GM21423 (cell line): ENCODE data around the gene GFM1.
"Not testable (repeated sequence)": the region's sequence is repeated elsewhere in the genome, so short reads cannot be mapped to it uniquely, and the experiment has no call there.

Experiments
- ATAC-seq: cut with Tn5 transposase; IDR thresholded peaks from one replicate; pipeline ENCODE4 v1.9.1; 2021; ENCODE audit warnings: mild to moderate bottlenecking, moderate library complexity; ENCODE audit not compliant: unreplicated experiment

GFM1 gene

GRCh38 chr3:158672215-158673176 is 28.2 kb downstream of the GFM1 start, which contains the start of gene LXN:
Gene LXN, minus strand, starts transcription at chr3:158672648. Its CDS starts 170 bp downstream, at chr3:158672478.
- peak; percentile 99 for ATAC-seq

- ATAC-seq = no peak
These were observed 34.4 kb downstream of the GFM1 start for GRCh38 chr3:158678687-158679086.

GRCh38 chr3:158679547-158680000 is 35.2 kb downstream of the GFM1 start:
- no peak for ATAC-seq

- no peak for ATAC-seq
These were observed 36.5 kb downstream of the GFM1 start for GRCh38 chr3:158680861-158681260.

GRCh38 chr3:158683230-158683962 is 39.1 kb downstream of the GFM1 start:
- ATAC-seq = no peak

GRCh38 chr3:158685159-158685558 is 40.8 kb downstream of the GFM1 start:
- ATAC-seq = no peak

GRCh38 chr3:158693866-158694456 is 49.6 kb downstream of the GFM1 start:
- ATAC-seq = not testable (repeated sequence)

GRCh38 chr3:158696618-158697017 is 52.3 kb downstream of the GFM1 start:
- ATAC-seq = no peak

GRCh38 chr3:158700559-158700958 is 56.2 kb downstream of the GFM1 start:
- no peak for ATAC-seq

- ATAC-seq = no peak
These were observed 57.2 kb downstream of the GFM1 start for GRCh38 chr3:158701420-158702065.

- no peak for ATAC-seq
These were observed 58.6 kb downstream of the GFM1 start for GRCh38 chr3:158702815-158703481.

- no peak for ATAC-seq
These were observed 59.2 kb downstream of the GFM1 start for GRCh38 chr3:158703566-158703965.

- no peak for ATAC-seq
These were observed 65.3 kb downstream of the GFM1 start for GRCh38 chr3:158709666-158710083.

GRCh38 chr3:158710601-158711000 is 66.3 kb downstream of the GFM1 start:
- ATAC-seq = no peak

- ATAC-seq = no peak
These were observed 67.6 kb downstream of the GFM1 start for GRCh38 chr3:158711886-158712285.

GRCh38 chr3:158712443-158712842 is 68.1 kb downstream of the GFM1 start:
- ATAC-seq = no peak

GRCh38 chr3:158713094-158713499 is 68.8 kb downstream of the GFM1 start:
- no peak for ATAC-seq

- ATAC-seq = no peak
These were observed 73.2 kb downstream of the GFM1 start for GRCh38 chr3:158717576-158717975.

GRCh38 chr3:158718490-158719170 is 74.3 kb downstream of the GFM1 start:
- ATAC-seq = no peak

GRCh38 chr3:158722108-158722507 is 77.8 kb downstream of the GFM1 start:
- no peak for ATAC-seq
